ENCODE results near the gene MC1R. TPM values are rescaled to one million over a fixed set of nuclear protein-coding genes. Genes with fewer than 3 reads are reported as not detected.
"Not testable (repeated sequence)": the region's sequence is repeated elsewhere in the genome, so short reads cannot be mapped to it uniquely, and the experiment has no call there.

Gene MC1R
- total RNA-seq: 0.99 TPM
- 20.4 TPM for polyA plus RNA-seq
- long read RNA-seq, donor 1: 0 reads
- long read RNA-seq, donor 2: 0 reads
- long read RNA-seq, donor 3, partial matches to known transcripts: 0 of 2 reads
- long read RNA-seq, donor 3, other reads (novel, unspliced or antisense): 0 of 2 reads
- long read RNA-seq, donor 4, partial matches to known transcripts: 0 of 1 reads
- long read RNA-seq, donor 4, other reads (novel, unspliced or antisense): 0 of 1 reads
- long read RNA-seq, donor 5, partial matches to known transcripts: 0 of 4 reads
- long read RNA-seq, donor 5, other reads (novel, unspliced or antisense): 0 of 4 reads
- long read RNA-seq, donor 6, partial matches to known transcripts: 0 of 1 reads
- long read RNA-seq, donor 6, other reads (novel, unspliced or antisense): 0 of 1 reads
- long read RNA-seq, donor 7, partial matches to known transcripts: 0 of 3 reads
- long read RNA-seq, donor 7, other reads (novel, unspliced or antisense): 0 of 3 reads
- long read RNA-seq, donor 8: 0 reads
- long read RNA-seq, donor 9, partial matches to known transcripts: 0 of 2 reads
- long read RNA-seq, donor 9, other reads (novel, unspliced or antisense): 0 of 2 reads
- long read RNA-seq, donor 10: 0 reads

DNA sequence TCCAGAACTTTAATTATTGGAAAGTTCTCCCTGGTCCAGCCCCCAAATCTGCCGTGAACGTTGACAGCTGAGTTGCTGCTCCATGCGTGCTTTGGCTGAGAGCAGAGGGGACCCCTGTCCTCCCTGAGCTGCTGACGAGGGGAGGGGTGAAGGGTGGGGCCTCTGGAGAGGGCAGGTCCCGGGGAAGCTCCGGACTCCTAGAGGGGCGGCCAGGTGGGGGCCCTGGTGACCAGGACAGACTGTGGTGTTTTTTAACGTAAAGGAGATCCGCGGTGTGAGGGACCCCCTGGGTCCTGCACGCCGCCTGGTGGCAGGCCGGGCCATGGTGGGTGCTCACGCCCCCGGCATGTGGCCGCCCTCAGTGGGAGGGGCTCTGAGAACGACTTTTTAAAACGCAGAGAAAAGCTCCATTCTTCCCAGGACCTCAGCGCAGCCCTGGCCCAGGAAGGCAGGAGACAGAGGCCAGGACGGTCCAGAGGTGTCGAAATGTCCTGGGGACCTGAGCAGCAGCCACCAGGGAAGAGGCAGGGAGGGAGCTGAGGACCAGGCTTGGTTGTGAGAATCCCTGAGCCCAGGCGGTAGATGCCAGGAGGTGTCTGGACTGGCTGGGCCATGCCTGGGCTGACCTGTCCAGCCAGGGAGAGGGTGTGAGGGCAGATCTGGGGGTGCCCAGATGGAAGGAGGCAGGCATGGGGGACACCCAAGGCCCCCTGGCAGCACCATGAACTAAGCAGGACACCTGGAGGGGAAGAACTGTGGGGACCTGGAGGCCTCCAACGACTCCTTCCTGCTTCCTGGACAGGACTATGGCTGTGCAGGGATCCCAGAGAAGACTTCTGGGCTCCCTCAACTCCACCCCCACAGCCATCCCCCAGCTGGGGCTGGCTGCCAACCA lies at the start of gene MC1R:
MC1R (plus strand) TSS at position 410 of the 895 bp plus-strand sequence; CDS start at position 807, 397 bp downstream.
- Histone ChIP-seq H3K4me1 (ENCODE audit: control insufficient read depth in 2 of 2, insufficient read depth in 2 of 2, low read length in 2 of 2) (peaks cover 32 to 49% of the 10 kb centered on the region in 2 donors), H3K9me3 (ENCODE audit: control insufficient read depth in 2 of 2, insufficient read depth in 1 of 2, low read length in 1 of 2) (peaks cover 0 to under 1% of the 10 kb centered on the region in 2 donors), H3K4me3 (ENCODE audit: low read length in 2 of 2) (peak within 1 kb of the TSS; percentile 28 to 37), H3K27me3 (ENCODE audit: control insufficient read depth in 2 of 2, insufficient read depth in 1 of 2, low read length in 1 of 2) (peaks cover 49 to 62% of the 10 kb centered on the region in 2 donors), H3K36me3 (ENCODE audit: control insufficient read depth in 2 of 2, insufficient read depth in 2 of 2, low read length in 1 of 2) (no peaks in the 10 kb centered on the region), H3K27ac (ENCODE audit: low read depth in 1 of 2, low read length in 1 of 2) (peak within 1 kb of the TSS; percentile 36 to 78)
- WGBS: 6% methylated on average over 23 of the region's 23 CpGs
- DNase-seq (ENCODE audit: low read depth in 6 of 9, low spot score in 9 of 9): peak in 2 of 9 donors; percentile 48 to 55

DNA sequence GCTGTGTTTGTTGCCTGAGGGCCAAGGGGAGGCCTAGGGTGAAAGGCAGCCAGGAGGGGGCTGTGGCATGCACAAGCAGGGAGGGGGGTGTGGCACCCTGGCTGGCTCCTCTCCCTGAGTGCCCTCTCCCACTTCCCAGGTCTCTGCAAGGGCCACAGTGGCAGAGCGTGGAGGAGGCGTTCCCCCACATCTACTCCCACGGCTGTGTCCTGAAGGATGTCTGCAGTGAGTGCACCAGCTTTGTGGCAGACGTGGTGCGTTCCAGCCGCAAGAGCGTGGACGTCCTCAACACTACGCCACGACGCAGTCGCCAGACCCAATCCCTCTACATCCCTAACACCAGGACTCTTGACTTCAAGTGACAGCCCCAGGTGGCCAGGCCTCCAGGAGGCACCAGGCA lies 48.8 kb upstream of the MC1R start:
- 98% methylated on average over 12 of the region's 12 CpGs for WGBS
- Histone ChIP-seq H3K36me3 (ENCODE audit: control insufficient read depth in 2 of 2, insufficient read depth in 2 of 2, low read length in 1 of 2) (peaks cover 5 to 9% of the 10 kb centered on the region in 2 donors), H3K9me3 (ENCODE audit: control insufficient read depth in 2 of 2, insufficient read depth in 1 of 2, low read length in 1 of 2) (peaks cover 8 to 17% of the 10 kb centered on the region in 2 donors), H3K27me3 (ENCODE audit: control insufficient read depth in 2 of 2, insufficient read depth in 1 of 2, low read length in 1 of 2) (no peaks in the 10 kb centered on the region), H3K27ac (ENCODE audit: low read depth in 1 of 2, low read length in 1 of 2) (no peak overlapping the region), H3K4me1 (ENCODE audit: control insufficient read depth in 2 of 2, insufficient read depth in 2 of 2, low read length in 2 of 2) (peaks cover 5 to 20% of the 10 kb centered on the region in 2 donors), H3K4me3 (ENCODE audit: low read length in 2 of 2) (no peak overlapping the region)
- no peak for DNase-seq (ENCODE audit: low read depth in 6 of 9, low spot score in 9 of 9)

DNA sequence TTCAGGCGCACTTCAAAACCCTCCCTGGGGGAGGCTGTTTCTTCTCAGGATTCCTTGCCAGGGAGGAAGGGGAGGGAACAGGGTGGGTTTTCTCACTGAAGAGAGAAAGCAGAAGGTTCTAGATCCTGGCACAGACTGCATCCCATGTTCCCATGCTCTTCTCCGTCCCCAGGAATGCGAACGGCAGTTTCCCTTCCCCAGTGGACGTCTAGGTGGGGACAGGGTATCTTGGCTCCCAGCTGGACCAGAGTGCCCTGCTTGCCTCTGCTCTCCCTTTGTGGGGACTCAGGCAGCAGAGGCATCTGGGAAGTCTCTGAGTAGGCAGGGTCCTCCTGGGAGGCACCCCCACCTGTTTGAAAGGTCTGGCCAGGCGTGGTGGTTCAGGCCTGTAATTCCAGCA lies 48.2 kb upstream of the MC1R start:
- DNase-seq (ENCODE audit: low read depth in 6 of 9, low spot score in 9 of 9): no peak
- no peak overlapping the region for H3K27ac ChIP-seq (ENCODE audit: low read depth in 1 of 2, low read length in 1 of 2)
- WGBS: 97% methylated on average over 6 of the region's 6 CpGs
- H3K9me3 ChIP-seq (ENCODE audit: control insufficient read depth in 2 of 2, insufficient read depth in 1 of 2, low read length in 1 of 2): peaks cover 8 to 18% of the 10 kb centered on the region in 2 donors
- H3K4me1 ChIP-seq (ENCODE audit: control insufficient read depth in 2 of 2, insufficient read depth in 2 of 2, low read length in 2 of 2): peaks cover 5 to 22% of the 10 kb centered on the region in 2 donors
- H3K36me3 ChIP-seq (ENCODE audit: control insufficient read depth in 2 of 2, insufficient read depth in 2 of 2, low read length in 1 of 2): peaks cover 8 to 10% of the 10 kb centered on the region in 2 donors
- H3K27me3 ChIP-seq (ENCODE audit: control insufficient read depth in 2 of 2, insufficient read depth in 1 of 2, low read length in 1 of 2): no peaks in the 10 kb centered on the region
- H3K4me3 ChIP-seq (ENCODE audit: low read length in 2 of 2): no peak overlapping the region

DNA sequence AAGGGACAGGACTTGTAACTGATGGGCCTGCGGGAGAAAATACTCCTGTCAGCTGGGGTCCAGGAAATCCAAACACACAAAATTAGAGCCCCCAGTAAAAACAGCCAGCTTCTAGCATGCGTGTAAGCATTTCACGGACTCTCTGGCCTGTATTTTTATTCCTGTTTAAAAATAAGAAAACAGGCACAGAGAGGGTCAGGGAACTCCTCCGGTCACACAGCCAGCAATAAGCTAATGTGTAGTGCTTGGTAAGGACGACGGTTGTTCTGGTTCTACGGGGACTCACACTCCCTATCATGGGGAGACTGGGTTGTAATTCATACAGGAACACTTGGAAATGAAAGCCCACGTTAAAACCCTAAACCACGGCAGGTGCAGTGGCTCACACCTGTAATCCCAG lies 46.8 kb upstream of the MC1R start:
- no peak overlapping the region for H3K27ac ChIP-seq (ENCODE audit: low read depth in 1 of 2, low read length in 1 of 2)
- no peak for DNase-seq (ENCODE audit: low read depth in 6 of 9, low spot score in 9 of 9)
- H3K9me3 ChIP-seq (ENCODE audit: control insufficient read depth in 2 of 2, insufficient read depth in 1 of 2, low read length in 1 of 2): peaks cover 8 to 18% of the 10 kb centered on the region in 2 donors

DNA sequence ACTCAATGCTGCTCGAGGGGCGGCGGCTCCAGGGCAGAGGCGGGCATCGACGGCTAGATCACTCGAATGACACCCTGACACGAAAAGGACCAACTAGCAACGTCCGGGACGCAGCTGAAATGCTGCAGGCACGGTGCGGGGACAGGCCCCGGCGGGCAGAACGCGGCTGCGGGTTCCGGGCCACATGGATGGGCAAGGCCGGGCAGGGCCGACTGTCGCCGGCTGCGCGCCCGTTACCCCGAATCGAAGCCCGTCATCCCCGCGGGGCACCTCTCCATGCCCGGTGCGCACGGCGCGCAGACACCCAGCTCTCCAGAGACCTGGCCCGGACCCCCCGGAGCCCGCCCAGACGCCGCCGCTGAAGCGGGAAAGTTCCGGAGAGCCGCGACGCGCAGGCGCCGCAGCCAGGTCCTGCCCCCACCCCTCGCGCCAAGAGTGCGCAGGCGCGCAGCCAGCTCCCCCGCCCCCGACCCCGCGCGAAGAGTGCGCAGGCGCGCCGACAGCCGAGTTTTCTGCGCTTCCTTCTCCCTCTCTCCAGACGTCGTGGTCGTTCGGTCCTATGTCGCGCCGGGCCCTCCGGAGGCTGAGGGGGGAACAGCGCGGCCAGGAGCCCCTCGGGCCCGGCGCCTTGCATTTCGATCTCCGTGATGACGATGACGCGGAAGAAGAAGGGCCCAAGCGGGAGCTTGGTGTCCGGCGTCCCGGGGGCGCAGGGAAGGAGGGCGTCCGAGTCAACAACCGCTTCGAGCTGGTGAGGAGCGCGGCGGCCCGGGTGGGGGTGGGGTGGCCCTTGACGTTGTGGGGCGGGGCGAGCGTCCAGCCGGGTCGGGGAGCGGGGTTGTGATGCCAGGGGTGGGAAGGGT lies 45.3 kb upstream of the MC1R start, which contains the start of gene TCF25:
TCF25 (plus strand) TSS at position 484 of the 863 bp plus-strand sequence; CDS start at position 560, 76 bp downstream.
- H3K4me3 ChIP-seq (ENCODE audit: low read length in 2 of 2): peak within 1 kb of the TSS; percentile 90 to 91
- WGBS: 1% methylated on average over 104 of the region's 104 CpGs
- H3K27me3 ChIP-seq (ENCODE audit: control insufficient read depth in 2 of 2, insufficient read depth in 1 of 2, low read length in 1 of 2): no peaks in the 10 kb centered on the region
- H3K27ac ChIP-seq (ENCODE audit: low read depth in 1 of 2, low read length in 1 of 2): peak within 1 kb of the TSS; percentile 100
- H3K9me3 ChIP-seq (ENCODE audit: control insufficient read depth in 2 of 2, insufficient read depth in 1 of 2, low read length in 1 of 2): peaks cover 3 to 8% of the 10 kb centered on the region in 2 donors
- peaks cover 10 to 31% of the 10 kb centered on the region in 2 donors for H3K36me3 ChIP-seq (ENCODE audit: control insufficient read depth in 2 of 2, insufficient read depth in 2 of 2, low read length in 1 of 2)
- peaks cover 5 to 22% of the 10 kb centered on the region in 2 donors for H3K4me1 ChIP-seq (ENCODE audit: control insufficient read depth in 2 of 2, insufficient read depth in 2 of 2, low read length in 2 of 2)
- peak in 8 of 9 donors; percentile 84 to 95 (median 90) for DNase-seq (ENCODE audit: low read depth in 6 of 9, low spot score in 9 of 9)

More for the DNA sequence above, 46.8 kb upstream of the MC1R start:
- Histone ChIP-seq H3K27me3 (ENCODE audit: control insufficient read depth in 2 of 2, insufficient read depth in 1 of 2, low read length in 1 of 2) (no peaks in the 10 kb centered on the region), H3K4me3 (ENCODE audit: low read length in 2 of 2) (no peak overlapping the region), H3K4me1 (ENCODE audit: control insufficient read depth in 2 of 2, insufficient read depth in 2 of 2, low read length in 2 of 2) (peaks cover 5 to 22% of the 10 kb centered on the region in 2 donors), H3K36me3 (ENCODE audit: control insufficient read depth in 2 of 2, insufficient read depth in 2 of 2, low read length in 1 of 2) (peaks cover 13 to 17% of the 10 kb centered on the region in 2 donors)
- WGBS: 89% methylated on average over 9 of the region's 9 CpGs

DNA sequence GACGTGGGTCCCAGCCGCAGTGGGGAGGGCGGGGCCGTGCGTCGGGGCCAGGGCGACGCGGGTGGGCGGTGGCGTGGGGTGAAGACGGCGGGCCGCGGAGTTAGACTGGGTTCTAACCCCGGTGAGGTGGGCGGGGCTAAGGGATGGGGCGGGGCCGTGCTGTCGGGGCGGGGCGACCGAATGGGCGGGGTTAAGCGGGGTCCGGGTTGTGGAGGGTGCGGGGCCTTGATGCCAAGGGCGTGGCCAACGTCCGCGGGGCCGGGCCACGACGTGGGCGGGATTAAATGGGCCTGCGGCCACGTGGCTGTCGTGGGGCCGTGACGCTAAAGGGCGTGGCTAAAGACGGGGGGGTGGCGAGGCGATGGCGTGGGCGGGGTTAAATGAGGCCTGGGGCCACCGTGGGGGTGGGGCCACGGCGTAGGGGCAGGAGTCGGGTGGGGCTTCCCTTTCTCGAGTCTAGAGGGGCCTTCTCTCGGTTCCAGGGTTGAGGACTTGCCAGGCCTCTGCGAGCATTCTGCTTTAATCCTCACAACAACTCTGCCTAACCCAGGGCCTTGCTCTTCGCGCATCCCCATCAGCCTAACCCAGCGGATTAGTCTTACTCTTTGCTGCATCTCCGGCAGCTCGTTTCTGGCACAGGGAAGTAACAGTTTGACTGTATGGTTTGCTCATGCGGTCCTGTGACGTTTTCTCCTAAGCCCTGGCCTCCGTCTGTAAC lies 44.5 kb upstream of the MC1R start:
- Histone ChIP-seq H3K4me1 (ENCODE audit: control insufficient read depth in 2 of 2, insufficient read depth in 2 of 2, low read length in 2 of 2) (peaks cover 5 to 22% of the 10 kb centered on the region in 2 donors), H3K27me3 (ENCODE audit: control insufficient read depth in 2 of 2, insufficient read depth in 1 of 2, low read length in 1 of 2) (no peaks in the 10 kb centered on the region), H3K9me3 (ENCODE audit: control insufficient read depth in 2 of 2, insufficient read depth in 1 of 2, low read length in 1 of 2) (peaks cover 3 to 8% of the 10 kb centered on the region in 2 donors), H3K27ac (ENCODE audit: low read depth in 1 of 2, low read length in 1 of 2) (peak overlapping the region; percentile 100), H3K36me3 (ENCODE audit: control insufficient read depth in 2 of 2, insufficient read depth in 2 of 2, low read length in 1 of 2) (peaks cover 16 to 38% of the 10 kb centered on the region in 2 donors), H3K4me3 (ENCODE audit: low read length in 2 of 2) (peak overlapping the region; percentile 90 to 91)
- DNase-seq (ENCODE audit: low read depth in 6 of 9, low spot score in 9 of 9): peak in 8 of 9 donors; percentile 51 to 92 (median 80)
- 8% methylated on average over 61 of the region's 61 CpGs for WGBS

DNA sequence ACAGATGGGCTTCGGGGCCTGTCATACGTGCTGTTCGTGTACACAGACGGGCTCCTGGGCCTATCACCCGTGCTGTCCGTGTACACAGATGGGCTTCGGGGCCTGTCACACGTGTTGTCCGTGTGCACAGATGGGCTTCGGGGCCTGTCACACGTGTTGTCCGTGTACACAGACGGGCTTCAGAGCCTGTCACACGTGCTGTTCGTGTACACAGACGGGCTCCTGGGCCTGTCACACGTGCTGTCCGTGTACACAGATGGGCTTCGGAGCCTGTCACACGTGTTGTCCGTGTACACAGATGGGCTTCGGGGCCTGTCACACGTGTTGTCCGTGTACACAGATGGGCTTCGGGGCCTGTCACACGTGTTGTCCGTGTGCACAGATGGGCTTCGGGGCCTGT lies 39.5 kb upstream of the MC1R start:
- WGBS: 98% methylated on average over 27 of the region's 28 CpGs
- not testable (repeated sequence) for H3K4me3 ChIP-seq (ENCODE audit: low read length in 2 of 2); DNase-seq (ENCODE audit: low read depth in 6 of 9, low spot score in 9 of 9); H3K27me3 ChIP-seq (ENCODE audit: control insufficient read depth in 2 of 2, insufficient read depth in 1 of 2, low read length in 1 of 2); H3K4me1 ChIP-seq (ENCODE audit: control insufficient read depth in 2 of 2, insufficient read depth in 2 of 2, low read length in 2 of 2); H3K9me3 ChIP-seq (ENCODE audit: control insufficient read depth in 2 of 2, insufficient read depth in 1 of 2, low read length in 1 of 2); H3K27ac ChIP-seq (ENCODE audit: low read depth in 1 of 2, low read length in 1 of 2)
- peaks cover 52 to 76% of the 10 kb centered on the region in 2 donors for H3K36me3 ChIP-seq (ENCODE audit: control insufficient read depth in 2 of 2, insufficient read depth in 2 of 2, low read length in 1 of 2)
